Vagina (tissue), 2 donors: ENCODE data around the gene GAL3ST1. TPM values are rescaled to one million over a fixed set of nuclear protein-coding genes. Genes with fewer than 3 reads are reported as not detected.
"Not testable (repeated sequence)": the region's sequence is repeated elsewhere in the genome, so short reads cannot be mapped to it uniquely, and the experiment has no call there.

Source experiments
- DNase-seq, 2 donors: peaks; one replicate each; pipeline ENCODE4 v3.0.0-alpha.2; 2017; ENCODE audit errors: extremely low spot score in 2 of 2
- H3K27ac ChIP-seq: fragments of 200-600 bp; sonication (generic); one replicate; pipeline ENCODE4 v1.5.1; 2019
- H3K27me3 ChIP-seq: fragments of 200-600 bp; sonication (generic); one replicate; pipeline ENCODE4 v1.5.1; 2019
- H3K36me3 ChIP-seq, 2 donors: fragments of 200-600 bp; sonication (generic); one replicate each; pipeline ENCODE4 v1.5.1; 2017 to 2019
- H3K4me1 ChIP-seq: fragments of 200-600 bp; sonication (generic); one replicate; pipeline ENCODE4 v1.5.1; 2019
- H3K4me3 ChIP-seq, 2 donors: fragments of 200-600 bp; sonication (generic); 1 replicate in 1 of 2; 2 replicates in 1 of 2; pipeline ENCODE4 v1.5.1; 2016 to 2019
- H3K9me3 ChIP-seq: fragments of 200-600 bp; sonication (generic); one replicate; pipeline ENCODE4 v1.5.1; 2019
- CTCF ChIP-seq, 3 experiments: fragments of 450-650 bp in 2 of 3; fragments of 200-600 bp in 1 of 3; sonication (generic) in 1 of 3; IDR thresholded peaks; one replicate each; pipeline ENCODE4 v1.5.1; 2017 to 2019; ENCODE audit warnings: antibody characterized with exemption in 3 of 3, mild to moderate bottlenecking in 2 of 3, moderate library complexity in 2 of 3
- POLR2A ChIP-seq, 2 donors: fragments of 450-650 bp; IDR thresholded peaks; one replicate each; pipeline ENCODE4 v1.6.1; 2017; ENCODE audit warnings: antibody characterized with exemption in 2 of 2, mild to moderate bottlenecking in 2 of 2, moderate library complexity in 2 of 2
- POLR2AphosphoS5 ChIP-seq, 2 donors: sonication (generic); formaldehyde crosslinking; IDR thresholded peaks; one replicate each; pipeline ENCODE4 v1.9.0; 2017; ENCODE audit warnings: antibody characterized with exemption in 2 of 2, mild to moderate bottlenecking in 2 of 2, low read depth in 1 of 2; ENCODE audit not compliant: insufficient read depth in 1 of 2
- intact Hi-C: fragments of 100-400 bp; cut with DNase I; formaldehyde crosslinking; loops from one replicate; pipeline ENCODE4 v1.15.1; 2023
- total RNA-seq: library from RNA; depleted of rRNA; stranded (reverse); fragments of >200 nt; gene quantifications from one replicate; pipeline ENCODE4 v1.2.3, GENCODE V29; 2016

Gene GAL3ST1
- total RNA-seq, result not detected

GRCh38 chr22:30574095-30574981 is at the start of gene GAL3ST1:
Gene GAL3ST1 (minus strand): TSS chr22:30574665. CDS start chr22:30557392, 17,273 bp downstream.
- intact Hi-C loops, result no loop called here
- Histone ChIP-seq H3K27ac (no peak within 1 kb of the TSS), H3K36me3 (peaks cover 0 to 36% of the 10 kb centered on the region in 2 donors), H3K4me3 (peak within 1 kb of the TSS; percentile 7 to 36), H3K9me3 (no peaks in the 10 kb centered on the region), H3K4me1 (peaks cover 16% of the 10 kb centered on the region), H3K27me3 (no peaks in the 10 kb centered on the region)
- DNase-seq, result no peak
- TF ChIP-seq CTCF (IDR thresholded peaks at IDR 0.05) (no peak), POLR2A (IDR thresholded peaks at IDR 0.05) (no peak), POLR2AphosphoS5 (IDR thresholded peaks at IDR 0.05; ENCODE audit: insufficient read depth in 1 of 2, low read depth in 1 of 2) (no peak)

GRCh38 chr22:30619909-30620308 is 45.4 kb upstream of the GAL3ST1 start:
- H3K4me1 ChIP-seq, H3K27me3 ChIP-seq, H3K27ac ChIP-seq, H3K9me3 ChIP-seq, intact Hi-C loops, H3K36me3 ChIP-seq, H3K4me3 ChIP-seq, DNase-seq: not testable (repeated sequence)

GRCh38 chr22:30617819-30618218 is 43.4 kb upstream of the GAL3ST1 start:
- Histone ChIP-seq H3K27ac (no peak overlapping the region), H3K9me3 (no peaks in the 10 kb centered on the region), H3K27me3 (no peaks in the 10 kb centered on the region), H3K36me3 (no peaks in the 10 kb centered on the region), H3K4me1 (no peaks in the 10 kb centered on the region), H3K4me3 (no peak overlapping the region)
- TF ChIP-seq POLR2AphosphoS5 (IDR thresholded peaks at IDR 0.05; ENCODE audit: insufficient read depth in 1 of 2, low read depth in 1 of 2) (no peak), CTCF (IDR thresholded peaks at IDR 0.05) (no peak), POLR2A (IDR thresholded peaks at IDR 0.05) (no peak)
- no peak for DNase-seq
- intact Hi-C loops, result no loop called here

GRCh38 chr22:30615543-30615954 is 41.1 kb upstream of the GAL3ST1 start:
- Histone ChIP-seq H3K9me3 (no peaks in the 10 kb centered on the region), H3K4me1 (no peaks in the 10 kb centered on the region), H3K4me3 (no peak overlapping the region), H3K36me3 (no peaks in the 10 kb centered on the region), H3K27ac (no peak overlapping the region), H3K27me3 (no peaks in the 10 kb centered on the region)
- no peak for DNase-seq
- intact Hi-C loops, result no loop called here
- TF ChIP-seq POLR2A (IDR thresholded peaks at IDR 0.05), result no peak
- TF ChIP-seq CTCF (IDR thresholded peaks at IDR 0.05), result no peak
- TF ChIP-seq POLR2AphosphoS5 (IDR thresholded peaks at IDR 0.05; ENCODE audit: insufficient read depth in 1 of 2, low read depth in 1 of 2), result no peak

- Histone ChIP-seq H3K4me1 (peaks cover 4% of the 10 kb centered on the region), H3K36me3 (no peaks in the 10 kb centered on the region), H3K4me3 (no peak overlapping the region), H3K9me3 (no peaks in the 10 kb centered on the region), H3K27ac (no peak overlapping the region), H3K27me3 (no peaks in the 10 kb centered on the region)
- no peak for DNase-seq
- intact Hi-C loops, result no loop called here
- TF ChIP-seq POLR2A (IDR thresholded peaks at IDR 0.05) (no peak), POLR2AphosphoS5 (IDR thresholded peaks at IDR 0.05; ENCODE audit: insufficient read depth in 1 of 2, low read depth in 1 of 2) (no peak), CTCF (IDR thresholded peaks at IDR 0.05) (no peak)
These were observed 40.4 kb upstream of the GAL3ST1 start for GRCh38 chr22:30614879-30615278.
